GM18861 (cell line): ENCODE data around the gene GLIS2.

Experiments
- ATAC-seq: cut with Tn5 transposase; IDR thresholded peaks from one replicate; pipeline ENCODE4 v1.9.1; 2021; ENCODE audit not compliant: unreplicated experiment

Gene GLIS2

DNA sequence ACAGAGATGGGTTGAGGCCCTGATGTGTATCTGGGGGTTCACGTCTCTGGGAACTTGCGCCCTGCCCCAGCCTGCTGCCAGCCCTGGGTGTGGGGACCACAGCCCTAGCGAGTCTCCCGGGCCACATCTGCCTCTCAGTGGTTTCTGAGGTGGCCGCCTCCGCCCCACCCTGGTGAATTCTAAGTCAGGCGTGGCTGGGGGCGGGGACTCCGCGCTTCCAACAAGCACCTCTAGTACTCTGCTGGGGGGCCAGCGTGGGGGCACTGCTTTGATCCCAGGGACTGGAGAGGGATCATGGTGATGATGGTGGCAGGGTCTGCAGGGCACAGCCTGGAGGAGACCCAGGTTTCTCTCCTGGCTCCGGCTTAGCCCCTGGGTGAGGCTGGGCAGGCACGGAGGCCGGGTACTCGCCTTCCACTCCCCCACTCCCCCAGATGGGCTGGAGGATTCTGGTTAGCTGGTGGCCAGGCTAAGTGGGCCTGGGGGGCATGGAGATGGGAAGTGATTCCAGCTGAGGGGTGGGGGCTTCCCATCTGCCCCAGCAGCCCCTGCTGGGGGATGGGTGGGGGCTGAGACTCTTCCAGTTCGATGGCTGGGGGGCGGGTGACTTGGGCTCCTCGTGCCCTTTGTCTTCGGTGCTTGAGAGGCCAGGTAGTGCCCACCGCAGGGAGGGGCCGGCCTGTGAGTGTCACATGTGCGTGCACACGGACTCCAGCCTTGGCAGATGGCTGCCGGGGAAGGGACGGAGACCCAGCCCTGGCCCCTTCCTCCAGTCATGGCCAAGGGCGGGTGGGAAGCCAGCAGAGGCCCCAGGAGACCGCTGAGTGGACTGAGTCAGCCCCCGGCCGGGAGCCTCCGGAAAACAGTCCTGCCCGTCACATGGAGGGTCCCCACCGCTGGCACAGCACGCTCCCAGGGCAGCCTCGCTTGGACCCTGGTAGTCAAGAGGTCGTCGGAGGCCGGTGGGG lies 3.9 kb downstream of the GLIS2 start:
- ATAC-seq: no peak

DNA sequence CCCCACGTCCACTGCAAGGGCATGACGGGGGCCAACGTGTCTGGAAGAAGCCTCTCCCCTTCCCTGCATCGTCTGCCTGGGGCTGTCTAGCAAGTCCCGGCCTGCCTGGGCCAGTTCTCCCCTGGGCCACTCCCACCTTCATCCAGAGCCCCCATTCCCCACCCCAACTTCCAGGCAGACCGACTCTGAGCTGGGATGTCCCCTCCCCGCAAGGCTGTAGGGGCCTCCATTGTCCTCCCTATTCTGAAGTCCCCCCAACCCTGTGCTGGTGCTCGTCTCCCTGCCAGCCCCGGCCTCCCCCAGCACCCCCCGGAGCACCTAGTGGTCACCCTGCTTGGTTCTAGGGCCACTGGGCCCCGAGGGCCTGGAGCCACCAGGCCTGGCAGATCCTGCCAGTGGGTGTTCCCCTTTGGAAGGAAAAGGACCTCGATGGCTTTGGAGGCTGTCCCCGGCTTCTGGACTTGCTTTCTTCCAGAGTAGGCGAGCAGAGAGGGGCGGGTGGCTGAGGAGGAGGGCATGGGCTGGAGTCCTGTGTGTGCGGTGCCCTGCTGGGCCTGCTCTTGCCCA lies 4.8 kb downstream of the GLIS2 start:
- ATAC-seq: no peak

DNA sequence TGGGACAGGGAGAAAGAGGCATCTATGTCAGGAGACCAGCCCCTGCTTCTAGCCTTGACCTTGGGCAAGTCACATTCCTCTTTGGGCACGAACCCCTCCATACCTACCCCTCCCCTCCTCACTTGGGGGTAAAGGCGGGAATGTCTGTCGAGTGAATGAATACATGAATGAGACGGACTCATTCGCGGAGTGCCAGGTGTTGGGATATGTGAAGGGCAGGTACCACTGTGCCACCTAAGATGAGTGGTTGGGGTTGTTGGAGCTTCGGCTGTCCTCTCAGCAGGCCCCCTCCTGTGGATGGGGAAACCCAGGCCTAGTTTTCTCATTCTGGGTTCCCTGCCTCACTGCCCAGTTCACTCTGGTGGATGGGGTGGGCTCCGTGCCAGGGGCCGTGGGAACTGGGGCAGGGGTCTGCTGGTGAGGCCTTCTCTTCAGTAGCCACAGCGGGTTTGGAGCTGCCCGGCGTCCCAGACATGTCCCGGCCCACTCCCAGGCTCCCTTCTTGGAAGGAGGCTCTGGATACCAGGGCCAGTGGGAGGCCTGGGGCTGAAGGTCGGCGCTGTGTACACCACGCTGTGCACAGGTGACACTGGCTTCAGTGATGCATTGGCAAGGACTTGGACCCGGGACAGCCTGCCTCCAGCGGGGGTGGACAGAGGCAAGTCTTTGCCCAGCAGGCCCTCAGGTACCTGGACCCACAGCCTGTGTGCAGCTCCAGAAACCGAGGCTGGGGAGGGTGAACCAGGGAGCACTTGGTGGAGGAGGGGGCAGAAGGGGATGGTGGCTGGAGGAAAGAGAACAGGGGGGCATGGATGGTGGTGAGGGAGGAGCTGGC lies 5.6 kb downstream of the GLIS2 start:
- no peak for ATAC-seq

DNA sequence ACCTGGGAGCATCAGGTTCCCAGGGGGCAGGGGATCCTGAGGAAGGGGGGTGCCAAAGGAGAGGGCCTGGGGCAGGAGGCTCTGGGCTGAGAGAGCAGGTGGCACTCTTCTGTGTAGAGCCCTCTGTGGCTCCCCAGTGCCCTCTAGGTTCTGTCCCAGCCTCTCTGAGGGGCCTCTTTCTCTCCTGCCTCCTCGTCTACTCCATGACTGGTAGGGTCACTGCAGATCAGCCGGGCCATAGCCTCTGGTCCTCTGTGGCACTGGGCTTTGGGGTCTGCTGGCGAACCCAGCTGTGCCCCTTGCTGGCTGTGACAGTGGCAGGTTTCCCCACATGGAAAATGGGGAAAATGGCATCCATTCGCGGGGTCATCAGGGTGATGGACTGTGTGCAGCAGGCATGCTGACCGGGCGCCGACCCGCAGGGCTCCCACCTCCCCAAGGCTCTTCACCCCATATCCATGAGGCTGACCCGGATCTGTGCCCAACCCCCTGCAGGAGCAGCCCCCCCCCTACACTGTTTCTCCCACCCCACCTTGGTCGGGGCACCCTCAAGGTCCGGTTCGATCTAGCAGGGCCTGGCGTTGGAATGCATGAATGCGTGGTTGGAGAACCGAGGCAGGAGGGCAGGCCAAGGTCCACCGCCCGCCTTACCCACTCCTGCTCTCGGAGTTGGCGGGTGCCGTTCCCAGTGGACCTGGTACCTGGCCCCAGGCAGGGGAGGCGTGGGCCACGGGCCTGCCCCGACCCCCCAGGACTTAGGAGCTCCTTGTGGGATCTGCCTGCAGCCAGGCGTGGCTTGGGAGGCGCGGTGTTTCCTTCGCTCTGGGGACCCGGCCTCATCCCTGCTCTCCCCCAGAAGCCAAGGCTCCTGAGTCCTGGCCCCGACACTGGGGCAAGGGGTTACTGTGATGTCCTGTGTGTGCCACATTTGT lies 6.5 kb downstream of the GLIS2 start:
- ATAC-seq: no peak

DNA sequence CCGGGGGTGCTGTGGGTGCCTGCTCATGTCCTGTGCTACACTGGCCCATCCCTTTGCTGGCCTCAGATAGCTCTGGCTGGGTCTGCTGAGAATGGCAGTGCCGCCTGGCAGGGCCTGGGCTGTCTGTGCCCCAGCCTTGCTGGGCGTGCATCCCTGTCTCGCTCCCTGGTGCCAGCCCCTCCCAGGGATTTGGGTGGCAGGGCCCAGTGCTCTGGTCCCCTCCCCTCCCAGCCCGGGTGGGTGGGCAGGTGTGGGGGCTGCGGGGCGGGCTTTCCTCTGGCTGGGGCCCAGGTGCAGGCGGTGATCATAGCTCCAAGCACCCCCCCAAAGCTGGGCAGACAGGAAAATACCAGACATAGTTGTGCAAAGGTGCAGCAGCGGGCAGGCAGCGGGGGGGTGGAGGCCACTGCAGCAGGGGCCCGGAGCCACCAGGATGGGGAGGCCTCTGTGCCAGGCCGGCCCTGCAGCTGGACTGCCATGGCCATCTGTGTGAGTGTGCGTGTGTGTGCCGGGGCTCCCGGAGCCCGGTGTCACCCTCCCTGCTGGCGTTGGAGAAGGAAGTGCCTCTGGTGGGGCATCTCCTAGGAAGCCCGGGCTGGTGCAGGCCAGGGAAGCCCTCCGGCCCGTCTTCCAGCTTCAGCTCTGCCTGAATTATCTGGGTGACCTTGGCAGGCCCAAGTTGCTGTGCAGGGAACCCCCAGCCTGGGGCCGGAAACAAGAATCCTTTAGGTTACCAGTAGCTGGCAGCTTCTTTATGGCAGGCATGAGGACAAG lies 7.4 kb downstream of the GLIS2 start:
- no peak for ATAC-seq

DNA sequence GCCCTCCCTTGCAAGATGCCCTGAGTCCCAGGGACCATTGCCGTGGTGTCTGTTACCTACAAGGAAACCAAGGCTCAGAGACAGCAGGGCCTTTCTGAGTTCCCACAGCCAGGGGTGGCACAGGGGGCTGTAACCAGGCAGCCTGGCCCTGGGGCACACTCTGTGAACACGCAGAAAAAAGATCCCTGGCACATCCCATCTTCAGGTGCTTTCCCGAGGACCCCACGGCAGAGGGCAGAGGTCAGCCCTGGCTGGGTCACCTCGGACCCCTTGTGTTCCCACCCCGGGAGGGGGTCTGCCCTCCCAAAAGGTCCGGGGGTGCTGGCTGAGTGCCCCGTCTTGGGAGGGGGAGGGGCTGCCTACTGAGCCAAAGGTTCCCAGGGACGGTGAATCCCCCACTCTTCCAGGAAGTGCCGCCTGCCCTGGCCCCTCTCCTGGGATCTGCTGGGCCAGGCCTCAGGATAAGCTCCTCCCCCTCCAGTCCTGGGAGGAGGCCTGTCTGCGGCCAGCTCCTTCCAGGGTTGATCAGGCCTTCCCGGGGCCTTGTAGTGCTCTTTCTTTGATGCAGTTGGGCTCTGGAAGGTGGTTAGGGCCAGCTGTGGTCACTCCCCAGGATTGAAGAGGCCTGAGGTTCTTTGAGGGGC lies 8.1 kb downstream of the GLIS2 start:
- ATAC-seq: no peak

DNA sequence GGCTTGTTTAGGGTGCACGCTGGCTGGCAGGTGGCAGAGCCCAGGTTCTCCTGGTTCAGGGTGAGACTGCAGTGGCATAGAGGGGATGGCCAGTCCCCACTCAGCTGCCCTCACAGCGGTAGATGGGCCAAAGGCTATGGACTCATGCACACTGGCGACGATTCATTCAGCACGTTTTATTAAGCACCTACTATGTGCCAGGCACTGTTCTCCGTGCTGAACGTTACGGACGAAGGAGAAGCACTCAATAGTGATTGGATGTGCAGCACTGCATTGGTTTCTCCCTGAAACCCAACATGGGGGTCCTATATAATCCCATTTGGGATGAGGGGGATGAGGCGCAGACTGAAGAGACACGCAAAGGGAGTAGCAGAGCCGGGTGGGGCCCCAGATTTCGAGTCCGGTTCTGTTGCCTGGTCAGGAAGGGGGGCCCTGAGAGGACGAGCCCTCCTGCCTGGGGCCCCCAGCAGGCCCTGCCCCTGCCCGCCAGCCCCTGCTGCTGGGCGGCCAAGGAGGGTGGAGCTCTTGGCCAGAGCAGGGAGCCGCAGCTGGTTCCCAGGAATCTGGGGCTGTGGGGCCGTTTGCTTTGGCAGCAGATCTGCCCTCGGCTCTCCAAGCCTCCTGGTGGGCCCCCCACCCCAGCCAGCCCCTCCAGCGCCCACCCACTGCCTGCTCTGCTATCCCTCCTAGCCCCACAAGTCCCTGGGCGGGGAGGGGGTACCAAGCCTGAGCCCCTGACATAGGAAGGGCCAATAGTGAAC lies 8.8 kb downstream of the GLIS2 start:
- ATAC-seq: no peak

DNA sequence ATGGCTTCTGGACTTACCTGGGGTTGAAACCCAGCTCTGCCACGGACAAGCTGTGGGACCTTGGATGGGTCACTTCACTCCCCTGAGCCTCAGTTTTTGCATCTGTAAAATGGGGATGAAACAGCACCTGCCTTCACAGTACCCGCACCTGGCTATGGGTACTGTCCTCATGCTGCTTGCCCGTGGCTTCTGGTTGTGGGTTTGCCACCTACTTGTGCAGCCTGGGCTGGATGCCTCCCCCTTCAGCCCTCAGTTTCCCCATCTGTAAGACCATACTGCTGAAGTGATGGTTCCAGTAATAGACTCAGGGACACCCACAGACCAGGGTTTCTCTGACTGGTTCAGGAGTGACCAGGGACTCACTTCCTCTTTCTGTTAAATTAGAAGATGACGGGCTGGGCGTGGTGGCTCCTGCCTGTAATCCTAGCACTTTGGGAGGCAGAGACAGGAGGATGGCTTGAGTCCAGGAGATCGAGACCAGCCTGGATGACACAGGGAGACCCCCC lies 9.4 kb downstream of the GLIS2 start:
- ATAC-seq: no peak

DNA sequence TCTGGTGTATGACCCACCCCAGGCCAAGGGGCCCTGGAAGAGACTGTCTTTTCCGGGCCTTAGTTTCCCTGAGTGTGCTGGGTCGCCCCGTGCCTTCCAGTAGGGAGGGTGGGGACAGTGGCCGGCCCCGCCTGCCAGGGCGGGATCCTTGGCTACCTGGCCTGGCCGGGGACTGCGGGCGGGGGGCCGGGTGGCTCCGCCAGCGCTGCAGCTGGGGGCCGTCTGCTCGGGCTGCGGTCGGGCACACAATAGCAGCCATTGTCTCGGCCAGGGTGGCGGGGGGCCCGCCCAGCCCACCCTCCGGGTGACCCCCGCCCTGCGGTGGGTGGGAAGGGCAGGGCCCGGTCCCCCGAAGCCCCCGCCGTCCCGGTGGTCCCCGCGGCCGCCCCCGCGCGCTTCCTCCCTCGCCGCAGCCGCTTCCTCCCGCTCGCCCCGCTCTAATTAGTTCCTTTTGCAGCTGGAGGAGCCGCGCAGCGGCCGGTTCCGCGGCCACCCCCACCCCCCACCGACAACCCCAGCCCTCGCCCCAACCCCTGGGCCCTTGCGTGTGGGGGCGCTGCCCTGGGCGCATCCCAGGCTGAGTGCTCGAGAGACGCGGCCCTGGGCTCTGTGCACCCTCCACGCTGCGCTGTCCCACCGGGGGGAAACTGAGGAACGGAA lies 11.6 kb downstream of the GLIS2 start:
- ATAC-seq: no peak

DNA sequence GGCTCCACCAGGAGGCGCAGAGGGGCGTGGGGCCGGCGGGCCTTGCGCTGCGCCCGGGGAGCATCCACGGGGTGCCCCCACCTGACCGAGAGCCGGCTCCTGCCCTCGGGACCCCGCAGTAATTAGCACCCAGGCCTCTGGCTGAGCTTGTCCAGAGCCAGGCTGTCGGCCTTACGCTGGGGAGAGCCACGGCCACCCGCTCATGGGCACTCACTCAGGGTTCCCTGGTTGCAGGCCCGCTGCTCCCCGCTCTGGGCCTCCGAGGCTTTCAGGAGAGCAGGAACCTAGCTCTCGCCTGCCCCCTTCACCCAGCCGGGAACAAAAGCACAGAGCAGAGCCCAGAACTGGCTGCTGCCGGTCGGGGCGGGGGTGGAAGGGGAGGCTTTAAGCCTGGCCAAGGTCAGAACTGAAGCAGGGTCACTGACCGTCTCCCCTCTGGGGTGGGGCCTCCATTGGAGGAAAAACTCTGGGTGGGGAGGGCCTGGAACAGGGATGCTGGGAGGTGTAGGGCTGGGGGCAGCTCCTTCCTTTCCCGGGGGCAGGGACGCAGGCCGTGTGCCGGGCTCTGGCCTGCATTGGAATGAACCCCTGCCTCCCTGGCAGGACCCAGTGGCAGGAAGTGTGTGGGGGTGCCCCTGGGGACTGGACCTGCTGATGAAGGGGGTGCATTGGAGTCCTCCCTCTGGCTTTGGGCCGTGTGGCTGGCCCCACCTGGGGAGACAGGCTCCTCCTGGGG lies 12.3 kb downstream of the GLIS2 start:
- no peak for ATAC-seq

DNA sequence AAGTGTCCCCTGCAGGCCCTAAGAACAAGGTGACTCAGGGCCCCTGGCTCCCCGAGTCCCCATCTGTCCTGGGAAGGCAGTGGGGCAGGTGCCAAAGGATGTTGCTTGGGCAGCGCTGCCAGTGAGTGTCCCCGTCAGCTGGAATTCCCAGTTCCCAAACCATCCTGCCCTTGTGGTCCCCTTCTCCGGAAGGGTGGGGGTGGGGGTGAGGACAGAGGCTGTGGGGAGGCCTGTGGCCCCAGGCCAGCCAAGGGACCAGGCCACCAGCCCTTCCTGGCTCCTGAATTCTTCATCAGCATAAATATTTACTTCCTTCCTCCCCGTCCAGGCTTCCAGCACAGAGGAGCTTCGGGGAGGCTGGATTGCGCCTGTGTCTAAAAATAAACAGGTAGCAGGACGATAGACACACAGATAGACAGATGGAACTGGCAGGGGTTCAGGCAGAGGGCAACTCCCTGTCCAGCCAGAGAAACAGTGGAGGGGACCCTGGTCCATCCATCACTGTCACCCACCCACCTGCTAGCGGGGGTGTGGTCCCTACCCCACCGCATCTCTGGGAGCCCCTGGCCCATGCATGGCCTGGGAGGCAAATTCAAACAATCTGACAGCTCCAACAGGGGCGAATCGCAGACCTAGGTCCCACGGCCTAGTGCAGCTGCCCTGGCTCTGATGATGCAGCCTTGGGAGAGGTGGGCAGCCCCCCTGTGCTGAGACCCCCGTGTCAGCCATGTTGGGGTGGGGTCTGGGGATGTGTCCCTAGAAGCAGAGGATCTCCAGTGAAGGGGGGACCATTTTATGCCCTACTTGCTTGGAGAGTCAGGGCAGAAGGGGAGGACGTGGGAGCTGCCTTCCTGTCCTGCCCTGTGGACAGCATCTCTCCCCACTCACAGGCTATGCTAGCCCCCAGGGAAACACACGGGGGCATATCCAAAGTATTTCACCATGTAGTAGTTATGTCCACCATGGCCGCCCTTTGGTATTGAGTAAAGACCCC lies 13.2 kb downstream of the GLIS2 start:
- no peak for ATAC-seq

DNA sequence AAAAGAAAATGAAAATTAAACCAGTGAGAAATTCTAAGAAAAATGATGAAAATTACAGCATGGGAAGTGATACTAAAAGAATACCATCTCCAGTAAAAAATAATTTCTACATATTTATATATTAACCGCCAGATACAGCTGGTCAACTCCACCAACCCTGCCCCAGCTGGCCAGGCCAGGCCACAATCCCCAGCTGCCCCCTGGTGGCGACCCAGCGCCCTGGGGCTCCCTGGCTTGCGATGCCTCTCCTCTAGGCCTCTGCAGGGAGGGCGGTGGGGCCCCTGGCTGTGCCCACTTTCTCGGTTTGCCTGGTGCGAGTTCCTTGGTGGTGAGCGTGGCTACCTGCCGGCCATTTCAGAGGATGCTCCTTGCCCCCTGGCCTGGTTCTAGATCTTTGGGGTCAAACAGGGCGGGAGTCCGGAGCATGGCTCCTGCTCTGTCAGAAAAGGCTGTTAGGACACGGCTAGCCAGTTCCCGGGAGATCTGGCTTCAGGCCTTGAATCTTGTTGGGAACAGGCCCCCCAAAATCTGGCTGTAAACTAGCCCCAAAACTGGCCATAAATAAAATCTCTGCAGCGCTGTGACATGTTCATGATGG lies 14.5 kb downstream of the GLIS2 start:
- ATAC-seq: peak; percentile 50

DNA sequence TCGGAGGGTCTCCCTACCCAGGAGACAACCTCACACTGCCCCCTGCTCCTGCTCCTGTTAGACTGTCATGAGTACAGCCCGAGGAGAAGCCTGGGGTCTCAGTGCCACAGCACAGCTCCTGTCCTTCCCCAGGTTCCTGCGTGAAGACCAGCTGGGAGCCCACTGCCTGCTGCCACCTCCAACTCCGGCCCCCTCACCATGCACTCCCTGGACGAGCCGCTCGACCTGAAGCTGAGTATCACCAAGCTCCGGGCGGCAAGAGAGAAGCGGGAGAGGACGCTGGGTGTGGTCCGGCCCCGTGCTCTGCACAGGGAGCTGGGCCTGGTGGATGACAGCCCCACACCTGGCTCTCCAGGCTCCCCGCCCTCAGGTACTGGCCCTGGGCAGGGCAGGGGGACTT lies 16.2 kb downstream of the GLIS2 start:
- ATAC-seq: no peak

DNA sequence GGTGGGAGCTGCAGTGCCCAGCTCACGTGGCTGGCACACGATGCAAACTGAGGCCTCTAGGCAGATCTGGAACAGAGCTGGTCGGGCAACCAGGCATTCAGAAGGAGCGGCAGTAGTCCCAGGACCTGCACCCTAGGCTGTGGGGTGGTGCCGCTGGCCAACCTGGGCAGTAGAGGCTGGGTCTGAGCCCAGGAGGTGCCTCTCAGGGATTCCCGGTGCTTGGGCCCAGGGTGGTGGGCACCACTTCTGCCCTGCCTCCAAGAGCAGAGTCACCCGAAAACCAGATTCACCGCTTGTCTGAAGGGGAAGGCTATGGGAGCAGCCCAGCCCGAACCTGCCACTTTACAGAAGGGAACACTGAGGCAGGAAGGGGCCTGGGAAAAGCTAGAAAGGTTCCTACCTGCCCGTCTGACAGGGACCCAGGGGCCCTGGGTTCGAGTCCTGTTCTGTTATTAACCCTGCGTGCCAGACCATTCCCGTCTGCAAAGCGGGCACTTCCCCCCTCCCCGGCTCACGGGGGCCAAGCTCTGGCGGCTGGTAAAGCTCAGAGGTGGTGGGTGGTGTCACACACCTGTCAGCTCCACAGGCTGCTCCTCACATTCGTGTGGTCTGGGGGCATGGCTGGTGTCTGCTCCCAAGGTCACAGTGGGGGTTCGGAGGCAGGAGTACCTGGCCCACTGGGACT lies 16.9 kb downstream of the GLIS2 start:
- no peak for ATAC-seq

DNA sequence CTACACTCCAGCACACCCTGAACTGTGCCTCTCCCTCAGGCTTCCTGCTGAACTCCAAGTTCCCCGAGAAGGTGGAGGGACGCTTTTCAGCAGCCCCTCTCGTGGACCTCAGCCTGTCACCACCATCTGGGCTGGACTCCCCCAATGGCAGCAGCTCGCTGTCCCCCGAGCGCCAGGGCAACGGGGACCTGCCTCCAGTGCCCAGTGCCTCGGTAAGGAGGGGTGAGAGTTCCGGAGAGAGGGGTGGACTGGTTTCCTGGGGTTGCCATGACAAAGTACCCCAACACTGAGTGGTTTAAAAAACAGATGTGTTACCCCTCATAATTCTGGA lies 17.4 kb downstream of the GLIS2 start:
- ATAC-seq: no peak
